Measurements from ENCODE around the gene PTCD1.
"Not testable (repeated sequence)": the region's sequence is repeated elsewhere in the genome, so short reads cannot be mapped to it uniquely, and the experiment has no call there.

The PTCD1 gene

GRCh38 chr7:99449326-99449725, 10.7 kb upstream of the PTCD1 start:
- DNase-seq, result no peak

- DNase-seq, result no peak
Observed at GRCh38 chr7:99448855-99449254, 10.3 kb upstream of the PTCD1 start.

- DNase-seq, result no peak
Observed at GRCh38 chr7:99447943-99448342, 9.3 kb upstream of the PTCD1 start.

- no peak for DNase-seq
Observed at GRCh38 chr7:99446096-99446495, 7.5 kb upstream of the PTCD1 start.

GRCh38 chr7:99440195-99440594, 1.6 kb upstream of the PTCD1 start:
- no peak for DNase-seq

- DNase-seq, result no peak
Observed at GRCh38 chr7:99437946-99438572, 539 bp downstream of the PTCD1 start.

GRCh38 chr7:99433158-99433557, 5.4 kb downstream of the PTCD1 start:
- DNase-seq, result no peak

GRCh38 chr7:99431756-99432540, 6.7 kb downstream of the PTCD1 start:
- DNase-seq, result not testable (repeated sequence)

- no peak for DNase-seq
Observed at GRCh38 chr7:99429756-99430155, 8.8 kb downstream of the PTCD1 start.

- no peak for DNase-seq
Observed at GRCh38 chr7:99428972-99429566, 9.5 kb downstream of the PTCD1 start.

GRCh38 chr7:99424932-99425730, 13.5 kb downstream of the PTCD1 start:
- no peak for DNase-seq

GRCh38 chr7:99422625-99423024, 16.0 kb downstream of the PTCD1 start:
- DNase-seq, result no peak

GRCh38 chr7:99422186-99422585, 16.4 kb downstream of the PTCD1 start:
- DNase-seq, result no peak

- DNase-seq, result no peak
Observed at GRCh38 chr7:99420986-99421385, 17.6 kb downstream of the PTCD1 start.

- no peak for DNase-seq
Observed at GRCh38 chr7:99420213-99420612, 18.4 kb downstream of the PTCD1 start.

- DNase-seq, result no peak
Observed at GRCh38 chr7:99419323-99420021, 19.1 kb downstream of the PTCD1 start.

- no peak for DNase-seq
Observed at GRCh38 chr7:99418260-99418659, 20.3 kb downstream of the PTCD1 start.

- peak in 1 of 2 experiments; percentile 10 for DNase-seq
Observed at GRCh38 chr7:99415513-99416127, 23.0 kb downstream of the PTCD1 start.

GRCh38 chr7:99410635-99411034, 28.0 kb downstream of the PTCD1 start:
- no peak for DNase-seq

GRCh38 chr7:99409806-99410205, 28.8 kb downstream of the PTCD1 start:
- DNase-seq, result no peak

GRCh38 chr7:99409192-99409572, 29.4 kb downstream of the PTCD1 start:
- no peak for DNase-seq

All from NCI-H446 (cell line).